Islet precursor cell (in vitro differentiated cells): ENCODE measurements around the gene PSMG4.

Experiments
- DNase-seq: peaks from one replicate; pipeline ENCODE4 v3.0.0-alpha.2; 2018

The PSMG4 gene

GRCh38 chr6:3252861-3253596, 5.7 kb upstream of the PSMG4 start:
- DNase-seq: no peak

GRCh38 chr6:3253597-3253961, 5.2 kb upstream of the PSMG4 start:
- DNase-seq: no peak

- no peak for DNase-seq
Observed at GRCh38 chr6:3258201-3258600, 546 bp upstream of the PSMG4 start.

- peak; percentile 75 for DNase-seq
Observed at GRCh38 chr6:3259491-3259958, 778 bp downstream of the PSMG4 start.

GRCh38 chr6:3260296-3260695, 1.5 kb downstream of the PSMG4 start:
- no peak for DNase-seq

- peak; percentile 55 for DNase-seq
Observed at GRCh38 chr6:3260772-3261517, 2.2 kb downstream of the PSMG4 start.

- no peak for DNase-seq
Observed at GRCh38 chr6:3261518-3261820, 2.7 kb downstream of the PSMG4 start.

- no peak for DNase-seq
Observed at GRCh38 chr6:3261921-3262320, 3.2 kb downstream of the PSMG4 start.

GRCh38 chr6:3263096-3263495, 4.3 kb downstream of the PSMG4 start:
- peak; percentile 36 for DNase-seq

- no peak for DNase-seq
Observed at GRCh38 chr6:3264356-3264755, 5.6 kb downstream of the PSMG4 start.

GRCh38 chr6:3265671-3266070, 6.9 kb downstream of the PSMG4 start:
- DNase-seq: no peak

- no peak for DNase-seq
Observed at GRCh38 chr6:3266170-3266569, 7.4 kb downstream of the PSMG4 start.

GRCh38 chr6:3267162-3267561, 8.4 kb downstream of the PSMG4 start:
- peak; percentile 67 for DNase-seq

GRCh38 chr6:3268680-3269079, 9.9 kb downstream of the PSMG4 start:
- no peak for DNase-seq

GRCh38 chr6:3269281-3269975, 10.7 kb downstream of the PSMG4 start:
- DNase-seq: no peak

- DNase-seq: no peak
Observed at GRCh38 chr6:3270258-3270657, 11.5 kb downstream of the PSMG4 start.

GRCh38 chr6:3271756-3272155, 13.0 kb downstream of the PSMG4 start:
- DNase-seq: no peak

GRCh38 chr6:3272911-3273547, 14.3 kb downstream of the PSMG4 start:
- DNase-seq: no peak

- no peak for DNase-seq
Observed at GRCh38 chr6:3273707-3274521, 15.2 kb downstream of the PSMG4 start.

- DNase-seq: no peak
Observed at GRCh38 chr6:3276174-3277167, 17.7 kb downstream of the PSMG4 start.

- no peak for DNase-seq
Observed at GRCh38 chr6:3277251-3277650, 18.5 kb downstream of the PSMG4 start.
